ENCODE measurements around the gene BACH1. TPM values are rescaled to one million over a fixed set of nuclear protein-coding genes. Genes with fewer than 3 reads are reported as not detected.

BACH1 gene
- total RNA-seq, 1 experiment from 2014 or later = 48.7 TPM

DNA sequence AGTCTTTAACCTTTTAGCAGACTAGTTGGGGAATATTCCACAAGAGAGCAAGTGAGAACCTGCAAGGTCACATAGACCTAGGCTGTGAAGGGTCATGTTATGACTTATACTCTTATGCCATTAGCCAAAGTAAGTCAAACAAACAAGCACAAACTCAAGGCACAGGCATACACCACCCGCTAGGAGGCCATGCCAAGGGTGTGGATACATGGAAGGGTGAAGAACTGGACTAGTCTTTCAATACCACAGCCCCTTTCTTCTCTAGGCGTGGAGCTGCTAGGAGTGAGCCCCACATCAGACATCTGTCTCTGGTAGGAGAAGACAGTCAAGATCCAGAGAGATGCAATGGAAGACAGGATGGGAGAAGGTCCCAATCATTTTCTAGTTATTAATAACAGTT, 68.6 kb downstream of the BACH1 start:
- no peaks in the 10 kb centered on the region for H3K27me3 Mint-ChIP-seq (ENCODE audit: low read depth)
- H3K4me3 Mint-ChIP-seq = no peak overlapping the region
- TF ChIP-seq SMAD4 (CRISPR knock-in tag; IDR thresholded peaks at IDR 0.05) (no peak), E2F5 (CRISPR knock-in tag; IDR thresholded peaks at IDR 0.05) (no peak), ZNF138 (CRISPR knock-in tag; conservative IDR thresholded peaks at IDR 0.05) (no peak), IRF1 (CRISPR knock-in tag; IDR thresholded peaks at IDR 0.05) (no peak), SMAD3 (CRISPR knock-in tag; IDR thresholded peaks at IDR 0.05; ENCODE audit: borderline replicate concordance) (no peak), ZNF423 (CRISPR knock-in tag; IDR thresholded peaks at IDR 0.05) (no peak), ZNF396 (CRISPR knock-in tag; IDR thresholded peaks at IDR 0.05; ENCODE audit: borderline replicate concordance) (no peak), ZNF425 (CRISPR knock-in tag; conservative IDR thresholded peaks at IDR 0.05) (no peak), ZBTB43 (CRISPR knock-in tag; IDR thresholded peaks at IDR 0.05) (no peak), JUN (CRISPR knock-in tag; IDR thresholded peaks at IDR 0.05) (no peak), ELF4 (CRISPR knock-in tag; IDR thresholded peaks at IDR 0.05; ENCODE audit: low read depth) (no peak), USF1 (CRISPR knock-in tag; IDR thresholded peaks at IDR 0.05) (no peak), MXD4 (CRISPR knock-in tag; IDR thresholded peaks at IDR 0.05; ENCODE audit: borderline replicate concordance) (no peak)
- TF ChIP-seq, protein P1, sequence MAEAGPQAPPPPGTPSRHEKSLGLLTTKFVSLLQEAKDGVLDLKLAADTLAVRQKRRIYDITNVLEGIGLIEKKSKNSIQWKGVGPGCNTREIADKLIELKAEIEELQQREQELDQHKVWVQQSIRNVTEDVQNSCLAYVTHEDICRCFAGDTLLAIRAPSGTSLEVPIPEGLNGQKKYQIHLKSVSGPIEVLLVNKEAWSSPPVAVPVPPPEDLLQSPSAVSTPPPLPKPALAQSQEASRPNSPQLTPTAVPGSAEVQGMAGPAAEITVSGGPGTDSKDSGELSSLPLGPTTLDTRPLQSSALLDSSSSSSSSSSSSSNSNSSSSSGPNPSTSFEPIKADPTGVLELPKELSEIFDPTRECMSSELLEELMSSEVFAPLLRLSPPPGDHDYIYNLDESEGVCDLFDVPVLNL (CRISPR knock-in tag; IDR thresholded peaks at IDR 0.05; ENCODE audit: borderline replicate concordance, low read depth) = no peak
- POLR2A ChIA-PET = no interaction called here
- DNase-seq (ENCODE audit: low spot score) (no peak), ATAC-seq (no peak)
- H3K36me3 Mint-ChIP-seq = no peaks in the 10 kb centered on the region; the same call in 1 of the 2 replicates
- no peaks in the 10 kb centered on the region for H3K4me1 Mint-ChIP-seq
- H3K9me3 Mint-ChIP-seq = peaks cover 6% of the 10 kb centered on the region
- CTCF ChIA-PET = interaction anchor here (0.8 kb wide), 1 partner anchor 9 kb away, joined by 5 read pairs; no protein-coding TSS in a partner anchor
- no peak overlapping the region for H3K27ac Mint-ChIP-seq

- no peak overlapping the region for H3K4me3 Mint-ChIP-seq
- H3K27ac Mint-ChIP-seq = no peak overlapping the region
- no peaks in the 10 kb centered on the region for H3K27me3 Mint-ChIP-seq (ENCODE audit: low read depth)
- ChIA-PET POLR2A (no interaction called here), CTCF (no interaction called here)
- no peak for ATAC-seq
- no peaks in the 10 kb centered on the region for H3K36me3 Mint-ChIP-seq
- no peaks in the 10 kb centered on the region for H3K4me1 Mint-ChIP-seq
- no peak for DNase-seq (ENCODE audit: low spot score)
- H3K9me3 Mint-ChIP-seq = peaks cover 6% of the 10 kb centered on the region
- TF ChIP-seq, protein P2, sequence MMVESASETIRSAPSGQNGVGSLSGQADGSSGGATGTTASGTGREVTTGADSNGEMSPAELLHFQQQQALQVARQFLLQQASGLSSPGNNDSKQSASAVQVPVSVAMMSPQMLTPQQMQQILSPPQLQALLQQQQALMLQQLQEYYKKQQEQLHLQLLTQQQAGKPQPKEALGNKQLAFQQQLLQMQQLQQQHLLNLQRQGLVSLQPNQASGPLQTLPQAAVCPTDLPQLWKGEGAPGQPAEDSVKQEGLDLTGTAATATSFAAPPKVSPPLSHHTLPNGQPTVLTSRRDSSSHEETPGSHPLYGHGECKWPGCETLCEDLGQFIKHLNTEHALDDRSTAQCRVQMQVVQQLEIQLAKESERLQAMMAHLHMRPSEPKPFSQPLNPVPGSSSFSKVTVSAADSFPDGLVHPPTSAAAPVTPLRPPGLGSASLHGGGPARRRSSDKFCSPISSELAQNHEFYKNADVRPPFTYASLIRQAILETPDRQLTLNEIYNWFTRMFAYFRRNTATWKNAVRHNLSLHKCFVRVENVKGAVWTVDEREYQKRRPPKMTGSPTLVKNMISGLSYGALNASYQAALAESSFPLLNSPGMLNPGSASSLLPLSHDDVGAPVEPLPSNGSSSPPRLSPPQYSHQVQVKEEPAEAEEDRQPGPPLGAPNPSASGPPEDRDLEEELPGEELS (CRISPR knock-in tag; IDR thresholded peaks at IDR 0.05) = no peak
- TF ChIP-seq CDX4 (CRISPR knock-in tag; IDR thresholded peaks at IDR 0.05; ENCODE audit: borderline replicate concordance) (no peak), MYBL2 (CRISPR knock-in tag; IDR thresholded peaks at IDR 0.05) (no peak), RELA (CRISPR knock-in tag; IDR thresholded peaks at IDR 0.05; ENCODE audit: borderline replicate concordance) (no peak), ZNF138 (CRISPR knock-in tag; conservative IDR thresholded peaks at IDR 0.05) (no peak), ZNF423 (CRISPR knock-in tag; IDR thresholded peaks at IDR 0.05) (no peak), FOXP1 (CRISPR knock-in tag; IDR thresholded peaks at IDR 0.05; ENCODE audit: borderline replicate concordance) (no peak)
- TF ChIP-seq, protein P3, sequence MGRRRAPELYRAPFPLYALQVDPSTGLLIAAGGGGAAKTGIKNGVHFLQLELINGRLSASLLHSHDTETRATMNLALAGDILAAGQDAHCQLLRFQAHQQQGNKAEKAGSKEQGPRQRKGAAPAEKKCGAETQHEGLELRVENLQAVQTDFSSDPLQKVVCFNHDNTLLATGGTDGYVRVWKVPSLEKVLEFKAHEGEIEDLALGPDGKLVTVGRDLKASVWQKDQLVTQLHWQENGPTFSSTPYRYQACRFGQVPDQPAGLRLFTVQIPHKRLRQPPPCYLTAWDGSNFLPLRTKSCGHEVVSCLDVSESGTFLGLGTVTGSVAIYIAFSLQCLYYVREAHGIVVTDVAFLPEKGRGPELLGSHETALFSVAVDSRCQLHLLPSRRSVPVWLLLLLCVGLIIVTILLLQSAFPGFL (CRISPR knock-in tag; IDR thresholded peaks at IDR 0.05; ENCODE audit: borderline replicate concordance) = no peak
- TF ChIP-seq, protein P4, sequence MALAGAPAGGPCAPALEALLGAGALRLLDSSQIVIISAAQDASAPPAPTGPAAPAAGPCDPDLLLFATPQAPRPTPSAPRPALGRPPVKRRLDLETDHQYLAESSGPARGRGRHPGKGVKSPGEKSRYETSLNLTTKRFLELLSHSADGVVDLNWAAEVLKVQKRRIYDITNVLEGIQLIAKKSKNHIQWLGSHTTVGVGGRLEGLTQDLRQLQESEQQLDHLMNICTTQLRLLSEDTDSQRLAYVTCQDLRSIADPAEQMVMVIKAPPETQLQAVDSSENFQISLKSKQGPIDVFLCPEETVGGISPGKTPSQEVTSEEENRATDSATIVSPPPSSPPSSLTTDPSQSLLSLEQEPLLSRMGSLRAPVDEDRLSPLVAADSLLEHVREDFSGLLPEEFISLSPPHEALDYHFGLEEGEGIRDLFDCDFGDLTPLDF (CRISPR knock-in tag; IDR thresholded peaks at IDR 0.05) = no peak
These were observed 70.2 kb downstream of the BACH1 start for GRCh38 chr21:29368906-29369305.

Data from WTC11 (cell line).